Naive thymus-derived CD4-positive, alpha-beta T cell (primary cell): ENCODE results near the gene DDR2. TPM values are rescaled to one million over a fixed set of nuclear protein-coding genes. Genes with fewer than 3 reads are reported as not detected.
"Not testable (repeated sequence)": the region's sequence is repeated elsewhere in the genome, so short reads cannot be mapped to it uniquely, and the experiment has no call there.

ENCODE experiments used
- ATAC-seq: fragments of 150-1000 bp; cut with Tn5 transposase; 2 replicates; pipeline ENCODE4 v1.10.0; 2021; ENCODE audit warnings: mild to moderate bottlenecking, moderate library complexity
- CTCF ChIA-PET: fragments of 350-600 bp; sonication (Branson Sonifier 250); formaldehyde crosslinking; loops from one replicate; lab custom pipeline; 2021; ENCODE audit warnings: antibody characterized with exemption; lab: Charles Lee
- POLR2A ChIA-PET: fragments of 350-600 bp; sonication (Branson Sonifier 250); formaldehyde crosslinking; loops from one replicate; lab custom pipeline; 2021; ENCODE audit warnings: antibody characterized with exemption, inconsistent platforms; lab: Charles Lee
- DNase-seq, 9 donors: peaks; one replicate each; pipeline versions ENCODE4 v3.0.0 to v3.0.0-alpha.2; 2020 to 2022; ENCODE audit warnings: mixed read lengths in 1 of 9
- H3K27ac ChIP-seq: one replicate; pipeline ENCODE4 v1.7.0; 2013; ENCODE audit warnings: mild to moderate bottlenecking, low read depth, low read length, moderate library complexity
- H3K27me3 ChIP-seq, 2 donors: one replicate each; pipeline ENCODE4 v1.7.0; 2013; ENCODE audit warnings: low read length in 2 of 2, mild to moderate bottlenecking in 2 of 2, moderate library complexity in 2 of 2; ENCODE audit not compliant: control insufficient read depth in 2 of 2, insufficient read depth in 2 of 2
- H3K36me3 ChIP-seq, 3 experiments: 1 replicate in 2 of 3; 2 replicates in 1 of 3; pipeline ENCODE4 v1.7.0; 2013; ENCODE audit warnings: low read length in 3 of 3, mild to moderate bottlenecking in 3 of 3, moderate library complexity in 1 of 3; ENCODE audit not compliant: insufficient read depth in 3 of 3, control insufficient read depth in 2 of 3
- H3K4me1 ChIP-seq, 2 donors: one replicate each; pipeline ENCODE4 v1.7.0; 2013; ENCODE audit warnings: low read length in 2 of 2, mild to moderate bottlenecking in 2 of 2, moderate library complexity in 1 of 2; ENCODE audit not compliant: control insufficient read depth in 2 of 2, insufficient read depth in 2 of 2
- H3K4me3 ChIP-seq: 2 replicates; pipeline ENCODE4 v1.7.0; 2013; ENCODE audit warnings: mild to moderate bottlenecking, low read length
- H3K9me3 ChIP-seq, 3 experiments: 1 replicate in 2 of 3; 2 replicates in 1 of 3; pipeline ENCODE4 v1.7.0; 2013; ENCODE audit warnings: low read length in 3 of 3; ENCODE audit not compliant: control insufficient read depth in 2 of 3
- H3K27ac Mint-ChIP-seq, 9 donors: one replicate each; pipeline ENCODE4 v1.8.0; 2020 to 2022; ENCODE audit warnings: mixed read lengths in 9 of 9, mild to moderate bottlenecking in 8 of 9, moderate library complexity in 5 of 9, inconsistent platforms in 2 of 9
- H3K27me3 Mint-ChIP-seq, 5 donors: one replicate each; pipeline ENCODE4 v1.8.0; 2021 to 2022; ENCODE audit warnings: mixed read lengths in 5 of 5, mild to moderate bottlenecking in 1 of 5
- H3K36me3 Mint-ChIP-seq, 5 donors: one replicate each; pipeline ENCODE4 v1.8.0; 2020 to 2022; ENCODE audit warnings: mixed read lengths in 5 of 5, mild to moderate bottlenecking in 3 of 5, inconsistent platforms in 1 of 5
- H3K4me1 Mint-ChIP-seq, 7 donors: one replicate each; pipeline ENCODE4 v1.8.0; 2020 to 2022; ENCODE audit warnings: mixed read lengths in 7 of 7, mild to moderate bottlenecking in 3 of 7, inconsistent platforms in 1 of 7
- H3K4me3 Mint-ChIP-seq, 10 donors: one replicate each; pipeline ENCODE4 v1.8.0; 2020 to 2022; ENCODE audit warnings: mild to moderate bottlenecking in 10 of 10, mixed read lengths in 10 of 10, moderate library complexity in 6 of 10, inconsistent platforms in 2 of 10
- H3K9me3 Mint-ChIP-seq, 11 donors: one replicate each; pipeline ENCODE4 v1.8.0; 2020 to 2022; ENCODE audit warnings: mixed read lengths in 11 of 11, mild to moderate bottlenecking in 4 of 11, inconsistent platforms in 1 of 11, moderate library complexity in 1 of 11
- intact Hi-C, 2 donors: fragments of 100-400 bp; cut with micrococcal nuclease; formaldehyde crosslinking; loops; one replicate each; pipeline ENCODE4 v1.15.1; 2023
- polyA plus RNA-seq, 2 donors: library from polyadenylated mRNA; unstranded; fragments of 300-500 nt; fragmentation: Illumina TruSeq; gene quantifications; one replicate each; pipeline ENCODE4 v1.2.3, GENCODE V29; 2021
- total RNA-seq, 6 experiments: library from RNA in 5 of 6; stranded (reverse) in 5 of 6; gene quantifications; 1 replicate in 5 of 6; 2 replicates in 1 of 6; pipeline ENCODE4 v1.2.3 and lab custom pipeline; 2021 to 2026

Gene DDR2
- total RNA-seq = under 1 TPM; 0.24 to 0.44 (median 0.35) TPM
- polyA plus RNA-seq = not detected
- total RNA-seq (lab: John Stamatoyannopoulos, UW) = 1.1 reads per million

- H3K9me3 Mint-ChIP-seq = no peaks in the 10 kb centered on the region
- POLR2A ChIA-PET = no interaction called here
Observed at GRCh38 chr1:162632217-162632666, at the start of gene DDR2. Gene DDR2, plus strand, starts transcription at chr1:162632464. Its CDS starts 86,600 bp downstream, at chr1:162719064.

GRCh38 chr1:162582901-162583300, 49.4 kb upstream of the DDR2 start:
- H3K9me3 Mint-ChIP-seq, POLR2A ChIA-PET, H3K4me1 ChIP-seq, intact Hi-C loops, DNase-seq, H3K27me3 Mint-ChIP-seq, ATAC-seq, H3K4me3 ChIP-seq, H3K9me3 ChIP-seq, H3K27me3 ChIP-seq, H3K27ac Mint-ChIP-seq, H3K4me1 Mint-ChIP-seq, H3K27ac ChIP-seq, CTCF ChIA-PET, H3K4me3 Mint-ChIP-seq: not testable (repeated sequence)
- peaks cover 3 to 27% (median 5%) of the 10 kb centered on the region in 3 experiments for H3K36me3 ChIP-seq
- H3K36me3 Mint-ChIP-seq = peaks cover 2 to 53% (median 26%) of the 10 kb centered on the region in 5 donors

More at GRCh38 chr1:162632217-162632666, at the start of gene DDR2:
- DNase-seq = no peak
- Mint-ChIP-seq H3K4me1 (no peaks in the 10 kb centered on the region), H3K27me3 (peaks cover 4 to 18% (median 6%) of the 10 kb centered on the region in 5 donors), H3K27ac (no peak within 1 kb of the TSS), H3K4me3 (no peak within 1 kb of the TSS), H3K36me3 (no peaks in the 10 kb centered on the region)
- no peaks in the 10 kb centered on the region for H3K36me3 ChIP-seq
- CTCF ChIA-PET = interaction anchor here (0.6 kb wide), 1 partner anchor 37 kb away, joined by 3 read pairs; no protein-coding TSS in a partner anchor
- H3K9me3 ChIP-seq = no peaks in the 10 kb centered on the region
- H3K4me1 ChIP-seq = no peaks in the 10 kb centered on the region
- H3K27me3 ChIP-seq = no peaks in the 10 kb centered on the region
- no peak for ATAC-seq
- intact Hi-C loops = no loop called here
- no peak within 1 kb of the TSS for H3K27ac ChIP-seq
- no peak within 1 kb of the TSS for H3K4me3 ChIP-seq

DNA sequence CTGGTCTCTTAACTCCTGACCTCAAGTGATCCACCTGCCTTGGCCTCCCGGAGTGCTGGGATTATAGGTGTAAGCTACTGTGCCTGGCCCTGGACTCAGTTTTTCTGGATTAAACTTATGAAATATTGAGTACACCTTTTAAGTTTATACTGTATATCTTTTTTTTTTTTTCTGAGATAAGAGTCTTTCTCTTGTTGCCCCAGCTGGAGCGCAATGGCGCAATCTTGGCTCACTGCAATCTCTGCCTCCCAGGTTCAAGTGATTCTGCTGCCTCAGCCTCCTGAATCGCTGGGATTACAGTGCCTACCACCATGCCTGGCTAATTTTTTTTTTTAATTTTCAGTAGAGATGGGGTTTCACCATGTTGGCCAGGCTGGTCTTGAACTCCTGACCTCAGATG, 47.2 kb upstream of the DDR2 start:
- H3K27ac Mint-ChIP-seq, H3K4me3 Mint-ChIP-seq, H3K27ac ChIP-seq, H3K27me3 Mint-ChIP-seq, H3K4me1 Mint-ChIP-seq, H3K27me3 ChIP-seq, POLR2A ChIA-PET, intact Hi-C loops, H3K4me3 ChIP-seq, ATAC-seq, H3K9me3 Mint-ChIP-seq, DNase-seq, H3K9me3 ChIP-seq, H3K4me1 ChIP-seq: not testable (repeated sequence)
- peaks cover 12 to 52% (median 27%) of the 10 kb centered on the region in 5 donors for H3K36me3 Mint-ChIP-seq
- H3K36me3 ChIP-seq = peaks cover 3 to 26% (median 4%) of the 10 kb centered on the region in 3 experiments
- CTCF ChIA-PET = interaction anchor here (0.6 kb wide), 1 partner anchor 23 kb away, joined by 3 read pairs; no protein-coding TSS in a partner anchor

GRCh38 chr1:162587347-162587746, 44.9 kb upstream of the DDR2 start:
- Mint-ChIP-seq H3K27me3 (no peaks in the 10 kb centered on the region), H3K9me3 (no peaks in the 10 kb centered on the region), H3K36me3 (peaks cover 3 to 49% (median 22%) of the 10 kb centered on the region in 5 donors), H3K4me3 (no peak overlapping the region), H3K27ac (no peak overlapping the region), H3K4me1 (peaks cover 0 to 4% (median 0%) of the 10 kb centered on the region in 7 donors)
- Histone ChIP-seq H3K4me3 (no peak overlapping the region), H3K36me3 (peaks cover 0 to 30% (median 4%) of the 10 kb centered on the region in 3 experiments), H3K27me3 (no peaks in the 10 kb centered on the region), H3K27ac (no peak overlapping the region), H3K4me1 (no peaks in the 10 kb centered on the region), H3K9me3 (no peaks in the 10 kb centered on the region)
- POLR2A ChIA-PET = interaction anchor here (0.5 kb wide), 1 partner anchor 13 kb away, joined by 3 read pairs; no protein-coding TSS in a partner anchor
- intact Hi-C loops = no loop called here
- DNase-seq (no peak), ATAC-seq (no peak)
- CTCF ChIA-PET = no interaction called here

DNA sequence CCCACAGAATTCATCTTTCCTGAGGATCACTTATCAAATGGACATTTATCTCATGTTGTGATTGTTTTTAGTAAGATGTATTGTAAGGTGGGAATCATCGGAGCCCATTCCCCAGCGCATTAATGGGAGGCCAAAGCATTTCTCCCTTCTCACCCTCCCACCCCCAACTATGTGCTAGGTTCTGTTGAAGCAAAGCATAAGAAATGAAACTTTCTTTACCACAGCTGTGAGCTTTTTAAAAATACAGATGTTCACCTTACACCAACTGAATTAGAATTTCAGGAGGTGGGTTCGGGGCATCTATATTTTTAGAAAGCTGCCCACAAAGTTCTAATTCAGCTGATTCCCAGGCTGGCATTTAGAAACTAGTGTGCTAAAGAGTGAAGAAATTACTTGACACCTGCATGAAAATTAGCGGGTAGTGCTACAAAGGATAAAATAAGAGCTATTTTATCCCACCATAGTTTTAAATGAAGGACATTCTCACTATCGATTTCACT, 44.5 kb upstream of the DDR2 start:
- Mint-ChIP-seq H3K27me3 (no peaks in the 10 kb centered on the region), H3K4me1 (peaks cover 0 to 4% (median 0%) of the 10 kb centered on the region in 7 donors), H3K36me3 (peaks cover 3 to 50% (median 26%) of the 10 kb centered on the region in 5 donors), H3K9me3 (no peaks in the 10 kb centered on the region), H3K27ac (no peak overlapping the region), H3K4me3 (no peak overlapping the region)
- Histone ChIP-seq H3K27ac (no peak overlapping the region), H3K9me3 (no peaks in the 10 kb centered on the region), H3K36me3 (peaks cover 0 to 34% (median 4%) of the 10 kb centered on the region in 3 experiments), H3K4me1 (no peaks in the 10 kb centered on the region), H3K27me3 (no peaks in the 10 kb centered on the region), H3K4me3 (no peak overlapping the region)
- DNase-seq (no peak), ATAC-seq (no peak)
- ChIA-PET CTCF (no interaction called here), POLR2A (interaction anchor here (0.5 kb wide), 1 partner anchor 12 kb away, joined by 3 read pairs; no protein-coding TSS in a partner anchor)
- intact Hi-C loops = no loop called here

DNA sequence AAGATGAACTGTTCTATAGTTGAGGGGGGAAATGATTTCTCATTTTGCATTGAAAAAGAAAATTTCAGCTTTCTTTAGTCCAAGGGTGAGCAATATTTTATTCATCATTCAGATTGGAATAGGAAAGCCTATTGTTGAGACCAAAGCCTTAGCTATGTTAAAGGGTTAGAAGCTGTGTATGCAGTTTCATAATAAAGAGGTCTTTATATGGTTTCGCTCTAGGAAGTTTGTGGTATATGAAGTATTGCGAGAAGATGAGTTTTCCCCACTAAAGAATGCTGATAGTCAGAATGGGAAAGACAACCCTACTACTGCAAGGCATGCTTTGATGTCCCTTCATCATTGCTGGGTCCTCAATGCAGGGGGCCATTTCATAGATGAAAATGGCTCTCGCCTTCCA, 42.2 kb upstream of the DDR2 start:
- Mint-ChIP-seq H3K27ac (no peak overlapping the region), H3K36me3 (peaks cover 3 to 54% (median 35%) of the 10 kb centered on the region in 5 donors), H3K4me3 (no peak overlapping the region), H3K4me1 (peaks cover 0 to 4% (median 0%) of the 10 kb centered on the region in 7 donors), H3K27me3 (no peaks in the 10 kb centered on the region), H3K9me3 (peaks cover 0 to 1% (median 0%) of the 10 kb centered on the region in 11 donors)
- H3K27me3 ChIP-seq = no peaks in the 10 kb centered on the region
- no peaks in the 10 kb centered on the region for H3K4me1 ChIP-seq
- H3K4me3 ChIP-seq = no peak overlapping the region
- H3K9me3 ChIP-seq = no peaks in the 10 kb centered on the region
- ChIA-PET POLR2A (no interaction called here), CTCF (no interaction called here)
- H3K36me3 ChIP-seq = peaks cover 0 to 30% (median 4%) of the 10 kb centered on the region in 3 experiments
- no peak overlapping the region for H3K27ac ChIP-seq
- intact Hi-C loops = no loop called here
- ATAC-seq (no peak), DNase-seq (no peak)

GRCh38 chr1:162590686-162591085, 41.6 kb upstream of the DDR2 start:
- no peak overlapping the region for H3K4me3 Mint-ChIP-seq
- no peak overlapping the region for H3K27ac Mint-ChIP-seq
- H3K36me3 Mint-ChIP-seq = peaks cover 3 to 59% (median 35%) of the 10 kb centered on the region in 5 donors
- intact Hi-C loops = no loop called here
- Histone ChIP-seq H3K36me3 (peaks cover 0 to 30% (median 4%) of the 10 kb centered on the region in 3 experiments), H3K9me3 (no peaks in the 10 kb centered on the region), H3K27me3 (no peaks in the 10 kb centered on the region), H3K4me1 (no peaks in the 10 kb centered on the region), H3K27ac (no peak overlapping the region), H3K4me3 (no peak overlapping the region)
- no peak for DNase-seq
- peaks cover 0 to 1% (median 0%) of the 10 kb centered on the region in 11 donors for H3K9me3 Mint-ChIP-seq
- ATAC-seq = no peak
- ChIA-PET POLR2A (no interaction called here), CTCF (no interaction called here)
- H3K27me3 Mint-ChIP-seq = no peaks in the 10 kb centered on the region
- H3K4me1 Mint-ChIP-seq = peaks cover 0 to 4% (median 0%) of the 10 kb centered on the region in 7 donors
